HCT116 (cell line): Measurements from ENCODE around the gene DPH1. TPM values are rescaled to one million over a fixed set of nuclear protein-coding genes. Genes with fewer than 3 reads are reported as not detected.

Experiments used
- ATAC-seq: fragments of 200-7000 bp; cut with Tn5 transposase; 2 replicates; pipeline ENCODE4 v1.9.1; 2020; ENCODE audit warnings: mild to moderate bottlenecking, moderate library complexity
- BruUV-seq: library from RNA; stranded (reverse); fragments of 400-500 nt; replicated peaks from 2 replicates; lab custom pipeline; 2021; lab: Mats Ljungman, UMichigan
- CTCF ChIA-PET: fragments of 300-600 bp; sonication (Branson Sonifier 250); formaldehyde crosslinking; loops from one replicate; lab custom pipeline; 2021; ENCODE audit warnings: antibody characterized with exemption; lab: Charles Lee
- POLR2A ChIA-PET: fragments of 300-600, 350-600 bp; sonication (Branson Sonifier 250); formaldehyde crosslinking; loops from one replicate; lab custom pipeline; 2021; ENCODE audit warnings: antibody characterized with exemption; lab: Charles Lee
- RAD21 ChIA-PET, 2 experiments: fragments of 300-600 bp; sonication (Branson Sonifier 250); formaldehyde crosslinking; loops; one replicate each; lab custom pipeline; 2023; ENCODE audit warnings: low total read pairs in 2 of 2; ENCODE audit not compliant: uncharacterized antibody in 2 of 2, unreplicated experiment in 2 of 2, low non-redundant PET in 1 of 2; lab: Charles Lee
- DNase-seq: peaks from one replicate; pipeline ENCODE4 v3.0.0-alpha.2; 2010; ENCODE audit warnings: low read depth, low spot score
- H2AFZ ChIP-seq: fragments of 200-600 bp; shearing (Covaris generic), sonication (generic); 2 replicates; pipeline ENCODE4 v1.6.1; 2017; ENCODE audit warnings: low read depth, mixed run types, mixed read lengths, antibody characterized with exemption, low read length; ENCODE audit not compliant: poor library complexity, severe bottlenecking
- H3K27ac ChIP-seq: 2 replicates; pipeline ENCODE4 v1.5.1; 2012; ENCODE audit warnings: low read depth, low read length
- H3K27me3 ChIP-seq: fragments of 200-600 bp; sonication (generic); 2 replicates; pipeline ENCODE4 v1.6.1; 2016; ENCODE audit warnings: mixed run types, low read length, mixed read lengths; ENCODE audit not compliant: insufficient read depth
- H3K36me3 ChIP-seq, 2 experiments: fragments of 200-500 bp in 1 of 2; fragments of 200-600 bp in 1 of 2; sonication (Bioruptor generic) in 1 of 2; sonication (generic) in 1 of 2; 2 replicates each; pipeline versions ENCODE4 v1.5.1 to v1.6.1; 2014 to 2016; ENCODE audit warnings: low read length in 2 of 2, inconsistent platforms in 1 of 2, mixed read lengths in 1 of 2, mixed run types in 1 of 2; ENCODE audit not compliant: insufficient read depth in 2 of 2, control insufficient read depth in 1 of 2
- H3K4me1 ChIP-seq, 2 experiments: fragments of 200-600 bp in 1 of 2; sonication (generic) in 1 of 2; 2 replicates each; pipeline versions ENCODE4 v1.5.1 to v1.6.1; 2012 to 2017; ENCODE audit warnings: low read length in 2 of 2, inconsistent platforms in 1 of 2, mild to moderate bottlenecking in 1 of 2, mixed read lengths in 1 of 2, mixed run types in 1 of 2, moderate library complexity in 1 of 2; ENCODE audit not compliant: insufficient read depth in 2 of 2, control insufficient read depth in 1 of 2
- H3K4me2 ChIP-seq: fragments of 200-600 bp; sonication (generic); 2 replicates; pipeline ENCODE4 v1.6.1; 2017; ENCODE audit warnings: mixed run types, low read length, mixed read lengths
- H3K4me3 ChIP-seq, 2 experiments: fragments of 200-600 bp in 1 of 2; sonication (generic) in 1 of 2; replicated peaks in 1 of 2; 2 replicates each; pipeline ENCODE4 v1.5.1; 2011 to 2016; ENCODE audit warnings: low read length in 2 of 2, control low read depth in 1 of 2, low read depth in 1 of 2, mild to moderate bottlenecking in 1 of 2, mixed read lengths in 1 of 2, mixed run types in 1 of 2
- H3K79me2 ChIP-seq: fragments of 200-600 bp; sonication (generic); 2 replicates; pipeline ENCODE4 v1.6.1; 2017; ENCODE audit warnings: mild to moderate bottlenecking, mixed run types, low read length, moderate library complexity, mixed read lengths; ENCODE audit not compliant: insufficient read depth
- H3K9ac ChIP-seq: fragments of 200-600 bp; sonication (generic); 2 replicates; pipeline ENCODE4 v1.6.1; 2016; ENCODE audit warnings: low read length, mixed read lengths
- H3K9me2 ChIP-seq: fragments of 200-600 bp; sonication (generic), shearing (Covaris generic); 2 replicates; pipeline ENCODE4 v1.6.1; 2017; ENCODE audit warnings: mixed run types, mild to moderate bottlenecking, moderate library complexity; ENCODE audit not compliant: insufficient read depth
- H3K9me3 ChIP-seq, 2 experiments: fragments of 200-500 bp in 1 of 2; fragments of 200-600 bp in 1 of 2; sonication (Bioruptor generic) in 1 of 2; sonication (generic) in 1 of 2; 2 replicates each; pipeline ENCODE4 v1.6.1; 2014 to 2017; ENCODE audit warnings: low read length in 2 of 2, mixed read lengths in 2 of 2, inconsistent platforms in 1 of 2, low read depth in 1 of 2, mild to moderate bottlenecking in 1 of 2, mixed run types in 1 of 2, moderate library complexity in 1 of 2; ENCODE audit not compliant: control insufficient read depth in 1 of 2, insufficient read depth in 1 of 2
- H4K20me1 ChIP-seq: fragments of 200-600 bp; sonication (generic), shearing (Covaris generic); 2 replicates; pipeline ENCODE4 v1.6.1; 2017; ENCODE audit warnings: mixed run types, mild to moderate bottlenecking, moderate library complexity; ENCODE audit not compliant: insufficient read depth
- CEBPB ChIP-seq: IDR thresholded peaks from 2 replicates; pipeline ENCODE4 v1.6.1; 2012; ENCODE audit warnings: low read depth
- EGR1 ChIP-seq: IDR thresholded peaks from 2 replicates; pipeline ENCODE4 v1.6.1; 2012; ENCODE audit warnings: low read depth
- EZH2 ChIP-seq: fragments of 200-600 bp; sonication (generic); IDR thresholded peaks from 2 replicates; pipeline ENCODE4 v1.6.1; 2017; ENCODE audit warnings: antibody characterized with exemption, mixed run types
- FOSL1 ChIP-seq: IDR thresholded peaks from 2 replicates; pipeline ENCODE4 v1.6.1; 2012; ENCODE audit warnings: low read depth
- REST ChIP-seq: IDR thresholded peaks from 2 replicates; pipeline ENCODE4 v1.6.1; 2012; ENCODE audit warnings: low read depth
- SRF ChIP-seq: IDR thresholded peaks from 2 replicates; pipeline ENCODE4 v1.6.1; 2012; ENCODE audit warnings: low read depth
- TCF7L2 ChIP-seq: IDR thresholded peaks from 2 replicates; pipeline ENCODE4 v1.7.0; 2011; ENCODE audit warnings: borderline replicate concordance, inconsistent platforms; ENCODE audit not compliant: insufficient read depth, insufficient read length; ENCODE audit errors: extremely low read depth
- ZBTB33 ChIP-seq: IDR thresholded peaks from 2 replicates; pipeline ENCODE4 v1.6.1; 2011; ENCODE audit warnings: mild to moderate bottlenecking, low read length, moderate library complexity; ENCODE audit not compliant: insufficient replicate concordance; ENCODE audit errors: extremely low read depth
- ZNF274 ChIP-seq: fragments of 200-500 bp; sonication (Bioruptor generic); IDR thresholded peaks from 2 replicates; pipeline ENCODE4 v1.6.1; 2014; ENCODE audit warnings: mild to moderate bottlenecking, low read depth, low read length, inconsistent platforms
- intact Hi-C: fragments of 100-400 bp; cut with micrococcal nuclease; formaldehyde crosslinking; loops from 2 replicates; pipeline ENCODE4 v1.10.0; 2022
- total RNA-seq: library from RNA; stranded (reverse); gene quantifications from one replicate; pipeline ENCODE4 v1.2.1, GENCODE V29; 2021; ENCODE audit not compliant: unreplicated experiment
- TF ChIP-seq, protein P1 (sequence below): IDR thresholded peaks from 2 replicates; pipeline ENCODE4 v1.6.1; 2012
- TF ChIP-seq, protein P2 (sequence below): IDR thresholded peaks from 2 replicates; pipeline ENCODE4 v1.6.1; 2012

The DPH1 gene
- total RNA-seq, 1 experiment from 2014 or later: 47.2 TPM

GRCh38 chr17:2068031-2068518 is 38.1 kb downstream of the DPH1 start:
- CTCF ChIA-PET: interaction anchor here (1.2 to 1.3 kb wide), 2 partner anchors 10 to 268 kb away, joined by 3 read pairs; partner anchors contain the start of gene TSR1
- Histone ChIP-seq H3K9ac (no peak overlapping the region), H3K4me2 (no peak overlapping the region), H3K79me2 (no peaks in the 10 kb centered on the region), H3K4me3 (no peak overlapping the region), H2AFZ (no peak overlapping the region), H3K4me1 (peaks cover 0 to 15% of the 10 kb centered on the region in 2 experiments; a peak in 2 of 4 replicates), H3K27me3 (no peaks in the 10 kb centered on the region), H3K27ac (no peak overlapping the region), H3K9me3 (no peaks in the 10 kb centered on the region), H3K9me2 (no peaks in the 10 kb centered on the region), H3K36me3 (no peaks in the 10 kb centered on the region), H4K20me1 (no peaks in the 10 kb centered on the region)
- no TSS peak for BruUV-seq
- POLR2A ChIA-PET: no interaction called here
- DNase-seq (no peak), ATAC-seq (no peak)
- intact Hi-C loops: no loop called here
- no peak for TF ChIP-seq CEBPB
- TF ChIP-seq FOSL1: no peak
- TF ChIP-seq EGR1: no peak
- no peak for TF ChIP-seq EZH2
- TF ChIP-seq, protein P1, sequence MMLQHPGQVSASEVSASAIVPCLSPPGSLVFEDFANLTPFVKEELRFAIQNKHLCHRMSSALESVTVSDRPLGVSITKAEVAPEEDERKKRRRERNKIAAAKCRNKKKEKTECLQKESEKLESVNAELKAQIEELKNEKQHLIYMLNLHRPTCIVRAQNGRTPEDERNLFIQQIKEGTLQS: no peak
- no peak for TF ChIP-seq ZBTB33
- TF ChIP-seq, protein P2, sequence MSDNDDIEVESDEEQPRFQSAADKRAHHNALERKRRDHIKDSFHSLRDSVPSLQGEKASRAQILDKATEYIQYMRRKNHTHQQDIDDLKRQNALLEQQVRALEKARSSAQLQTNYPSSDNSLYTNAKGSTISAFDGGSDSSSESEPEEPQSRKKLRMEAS: no peak
- TF ChIP-seq ZNF274: no peak
- no peak for TF ChIP-seq SRF
- no peak for TF ChIP-seq REST
- TF ChIP-seq TCF7L2: no peak
- RAD21 ChIA-PET: no interaction called here
